BJ (cell line): ENCODE results near the gene ZBTB9. TPM values are rescaled to one million over a fixed set of nuclear protein-coding genes. Genes with fewer than 3 reads are reported as not detected.

Experiments used
- CTCF ChIA-PET: fragments of 350-600 bp; formaldehyde crosslinking; extraction: SDS; loops from one replicate; lab custom pipeline; 2021; ENCODE audit warnings: antibody characterized with exemption, inconsistent platforms; lab: Yijun Ruan, JAX
- POLR2A ChIA-PET: fragments of 300-600 bp; sonication (Branson Sonifier 250); formaldehyde crosslinking; extraction: SDS; loops from one replicate; lab custom pipeline; 2021; ENCODE audit warnings: antibody characterized with exemption; lab: Charles Lee
- DNase-seq: peaks from one replicate; pipeline ENCODE4 v3.0.0-alpha.2; 2011; ENCODE audit warnings: low read depth
- H3K27me3 ChIP-seq: 2 replicates; pipeline ENCODE4 v1.6.0; 2011; ENCODE audit warnings: low read length; ENCODE audit not compliant: control insufficient read depth, insufficient read depth
- H3K36me3 ChIP-seq: 2 replicates; pipeline ENCODE4 v1.5.1; 2011; ENCODE audit warnings: low read length; ENCODE audit not compliant: control insufficient read depth, insufficient read depth
- H3K4me3 ChIP-seq: 2 replicates; pipeline ENCODE4 v1.5.1; 2011; ENCODE audit warnings: low read depth, mild to moderate bottlenecking, control low read depth, low read length
- polyA minus RNA-seq: library from RNA; depleted of rRNA, polyadenylated mRNA; stranded (reverse); fragments of >200 nt; gene quantifications from 2 replicates; pipeline ENCODE4 v1.2.3, GENCODE V29; 2011; rRNA and poly(A)+ RNA removed
- polyA plus RNA-seq: library from polyadenylated mRNA; depleted of rRNA; stranded (reverse); fragments of >200 nt; gene quantifications from 2 replicates; pipeline ENCODE4 v1.2.3, GENCODE V29; 2011; rRNA removed
- TF ChIP-seq, protein P1 (sequence below): IDR thresholded peaks from 2 replicates; pipeline ENCODE4 v1.5.1; 2011; ENCODE audit warnings: low read depth, mild to moderate bottlenecking, control low read depth, inconsistent platforms, low read length, moderate library complexity; ENCODE audit not compliant: insufficient read depth

The ZBTB9 gene, protein sequence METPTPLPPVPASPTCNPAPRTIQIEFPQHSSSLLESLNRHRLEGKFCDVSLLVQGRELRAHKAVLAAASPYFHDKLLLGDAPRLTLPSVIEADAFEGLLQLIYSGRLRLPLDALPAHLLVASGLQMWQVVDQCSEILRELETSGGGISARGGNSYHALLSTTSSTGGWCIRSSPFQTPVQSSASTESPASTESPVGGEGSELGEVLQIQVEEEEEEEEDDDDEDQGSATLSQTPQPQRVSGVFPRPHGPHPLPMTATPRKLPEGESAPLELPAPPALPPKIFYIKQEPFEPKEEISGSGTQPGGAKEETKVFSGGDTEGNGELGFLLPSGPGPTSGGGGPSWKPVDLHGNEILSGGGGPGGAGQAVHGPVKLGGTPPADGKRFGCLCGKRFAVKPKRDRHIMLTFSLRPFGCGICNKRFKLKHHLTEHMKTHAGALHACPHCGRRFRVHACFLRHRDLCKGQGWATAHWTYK
- polyA plus RNA-seq (4.4 and 5.7 TPM in 2 replicates), polyA minus RNA-seq (6.5 and 8.1 TPM in 2 replicates)

DNA sequence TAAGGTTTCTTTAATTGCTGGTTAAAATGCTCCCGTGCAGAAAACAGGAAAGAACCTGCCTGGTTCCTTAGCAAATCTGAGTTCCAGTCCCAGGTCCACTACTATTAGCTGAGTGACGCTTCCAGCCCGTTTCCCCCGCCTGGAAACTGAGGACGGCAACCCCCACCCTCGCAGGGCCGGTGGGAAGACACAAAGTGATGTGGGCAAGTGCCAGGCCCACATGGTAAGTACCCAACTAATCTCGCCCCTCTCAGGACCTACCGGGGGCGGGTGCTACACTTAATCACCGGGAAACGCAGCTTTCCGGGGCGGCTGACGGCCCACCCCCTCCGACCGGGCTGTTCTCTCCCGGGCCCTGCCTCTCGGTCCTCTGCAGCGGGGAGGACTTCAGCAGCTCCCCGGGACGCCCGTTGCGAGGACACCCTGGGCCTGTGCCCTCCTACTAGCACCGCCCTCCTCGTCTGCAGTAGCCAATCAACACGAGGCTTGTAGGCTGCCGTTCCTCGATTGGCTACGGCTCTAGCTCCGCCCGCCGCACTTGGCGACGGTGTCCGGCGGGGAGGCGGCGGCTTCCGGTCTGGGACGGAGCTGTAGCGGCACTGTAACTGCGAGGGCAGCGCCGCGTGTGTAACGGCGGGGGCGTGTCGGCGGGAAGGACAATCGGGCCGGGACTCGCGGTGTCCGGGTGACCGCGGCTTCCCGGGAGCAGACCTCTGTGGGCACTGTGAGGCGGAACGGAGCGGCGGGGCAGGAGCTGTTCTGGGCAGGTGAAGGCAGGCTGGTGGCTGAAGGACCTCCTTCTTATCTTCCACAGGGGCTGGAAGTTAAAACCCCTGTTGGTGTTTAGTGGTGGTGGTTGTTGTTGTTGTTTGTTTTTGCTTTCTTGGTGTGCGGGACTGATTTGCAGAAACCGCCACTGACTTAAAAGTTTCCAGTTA, at the start of gene ZBTB9:
Gene ZBTB9, plus strand, starts transcription at position 568 of the 938 bp plus-strand sequence. CDS start 525 bp downstream, outside the sequence.
- Histone ChIP-seq H3K27me3 (no peaks in the 10 kb centered on the region), H3K4me3 (peak within 1 kb of the TSS; percentile 93), H3K36me3 (peaks cover 6% of the 10 kb centered on the region)
- CTCF ChIA-PET: interaction anchor here (0.8 to 1.3 kb wide), 4 partner anchors 14 to 70 kb away, joined by 3 to 4 read pairs (median 3); no protein-coding TSS in a partner anchor
- TF ChIP-seq, protein P1, sequence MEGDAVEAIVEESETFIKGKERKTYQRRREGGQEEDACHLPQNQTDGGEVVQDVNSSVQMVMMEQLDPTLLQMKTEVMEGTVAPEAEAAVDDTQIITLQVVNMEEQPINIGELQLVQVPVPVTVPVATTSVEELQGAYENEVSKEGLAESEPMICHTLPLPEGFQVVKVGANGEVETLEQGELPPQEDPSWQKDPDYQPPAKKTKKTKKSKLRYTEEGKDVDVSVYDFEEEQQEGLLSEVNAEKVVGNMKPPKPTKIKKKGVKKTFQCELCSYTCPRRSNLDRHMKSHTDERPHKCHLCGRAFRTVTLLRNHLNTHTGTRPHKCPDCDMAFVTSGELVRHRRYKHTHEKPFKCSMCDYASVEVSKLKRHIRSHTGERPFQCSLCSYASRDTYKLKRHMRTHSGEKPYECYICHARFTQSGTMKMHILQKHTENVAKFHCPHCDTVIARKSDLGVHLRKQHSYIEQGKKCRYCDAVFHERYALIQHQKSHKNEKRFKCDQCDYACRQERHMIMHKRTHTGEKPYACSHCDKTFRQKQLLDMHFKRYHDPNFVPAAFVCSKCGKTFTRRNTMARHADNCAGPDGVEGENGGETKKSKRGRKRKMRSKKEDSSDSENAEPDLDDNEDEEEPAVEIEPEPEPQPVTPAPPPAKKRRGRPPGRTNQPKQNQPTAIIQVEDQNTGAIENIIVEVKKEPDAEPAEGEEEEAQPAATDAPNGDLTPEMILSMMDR: no peak
- peak; percentile 82 for DNase-seq
- POLR2A ChIA-PET: interaction anchor here (0.9 kb wide), 1 partner anchor 36 kb away, joined by 3 read pairs; no protein-coding TSS in a partner anchor

DNA sequence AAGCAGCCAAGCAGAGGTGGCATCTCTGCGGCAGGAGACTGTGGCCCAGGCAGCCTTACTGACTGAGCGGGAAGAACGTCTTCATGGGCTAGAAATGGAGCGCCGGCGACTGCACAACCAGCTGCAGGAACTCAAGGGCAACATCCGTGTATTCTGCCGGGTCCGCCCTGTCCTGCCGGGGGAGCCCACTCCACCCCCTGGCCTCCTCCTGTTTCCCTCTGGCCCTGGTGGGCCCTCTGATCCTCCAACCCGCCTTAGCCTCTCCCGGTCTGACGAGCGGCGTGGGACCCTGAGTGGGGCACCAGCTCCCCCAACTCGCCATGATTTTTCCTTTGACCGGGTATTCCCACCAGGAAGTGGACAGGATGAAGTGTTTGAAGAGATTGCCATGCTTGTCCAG, 49.5 kb upstream of the ZBTB9 start:
- Histone ChIP-seq H3K4me3 (no peak overlapping the region), H3K27me3 (no peaks in the 10 kb centered on the region), H3K36me3 (no peaks in the 10 kb centered on the region)
- no peak for DNase-seq
- TF ChIP-seq, protein P1: no peak
- ChIA-PET POLR2A (no interaction called here), CTCF (interaction anchor here (0.5 to 1.4 kb wide), 2 partner anchors 14 to 220 kb away, joined by 3 to 4 read pairs; no protein-coding TSS in a partner anchor)

DNA sequence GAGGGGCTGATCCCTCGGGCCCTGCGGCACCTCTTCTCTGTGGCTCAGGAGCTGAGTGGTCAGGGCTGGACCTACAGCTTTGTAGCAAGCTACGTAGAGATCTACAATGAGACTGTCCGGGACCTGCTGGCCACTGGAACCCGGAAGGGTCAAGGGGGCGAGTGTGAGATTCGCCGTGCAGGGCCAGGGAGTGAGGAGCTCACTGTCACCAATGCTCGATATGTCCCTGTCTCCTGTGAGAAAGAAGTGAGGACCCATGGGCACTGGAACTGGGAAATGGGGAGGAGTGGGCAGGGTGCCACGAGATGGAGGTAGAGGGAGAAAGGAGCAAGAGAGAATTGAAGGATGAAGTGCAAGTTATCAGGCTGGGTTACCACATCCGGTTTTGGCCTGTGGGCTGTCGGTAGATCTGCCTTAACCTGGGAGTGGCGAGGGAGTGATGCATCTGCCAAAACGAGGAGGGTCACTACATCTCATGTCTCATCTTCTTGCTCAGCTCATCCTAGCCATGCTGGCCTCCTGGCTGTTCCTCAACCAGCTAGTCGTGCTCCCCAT, 48.9 kb upstream of the ZBTB9 start:
- H3K36me3 ChIP-seq: no peaks in the 10 kb centered on the region
- DNase-seq: no peak
- TF ChIP-seq, protein P1: no peak
- H3K27me3 ChIP-seq: no peaks in the 10 kb centered on the region
- ChIA-PET CTCF (interaction anchor here (0.5 to 1.4 kb wide), 4 partner anchors 15 to 221 kb away, joined by 3 to 4 read pairs (median 4); no protein-coding TSS in a partner anchor), POLR2A (no interaction called here)
- H3K4me3 ChIP-seq: no peak overlapping the region

DNA sequence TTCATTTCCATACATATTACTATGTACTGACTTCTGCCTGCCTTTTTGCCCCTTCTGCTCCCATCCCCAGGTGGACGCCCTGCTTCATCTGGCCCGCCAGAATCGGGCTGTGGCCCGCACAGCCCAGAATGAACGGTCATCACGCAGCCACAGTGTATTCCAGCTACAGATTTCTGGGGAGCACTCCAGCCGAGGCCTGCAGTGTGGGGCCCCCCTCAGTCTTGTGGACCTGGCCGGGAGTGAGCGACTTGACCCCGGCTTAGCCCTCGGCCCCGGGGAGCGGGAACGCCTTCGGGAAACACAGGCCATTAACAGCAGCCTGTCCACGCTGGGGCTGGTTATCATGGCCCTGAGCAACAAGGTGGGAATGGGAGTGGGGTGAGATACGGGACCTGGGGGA, 48.2 kb upstream of the ZBTB9 start:
- no peak overlapping the region for H3K4me3 ChIP-seq
- ChIA-PET POLR2A (no interaction called here), CTCF (interaction anchor here (0.6 to 1.4 kb wide), 3 partner anchors 15 to 23 kb away, joined by 3 to 4 read pairs (median 4); no protein-coding TSS in a partner anchor)
- DNase-seq: no peak
- TF ChIP-seq, protein P1: no peak
- H3K27me3 ChIP-seq: no peaks in the 10 kb centered on the region
- no peaks in the 10 kb centered on the region for H3K36me3 ChIP-seq
